GM23338 (cell line): ENCODE data around the gene IL18R1. TPM values are rescaled to one million over a fixed set of nuclear protein-coding genes. Genes with fewer than 3 reads are reported as not detected.

Experiments
- CREB1 ChIP-seq: fragments of 250-450 bp; sonication (Bioruptor Pico); IDR thresholded peaks from 2 replicates; pipeline ENCODE4 v1.5.0; 2020; ENCODE audit warnings: low read depth, mild to moderate bottlenecking, moderate library complexity
- NANOG ChIP-seq: IDR thresholded peaks from 2 replicates; pipeline ENCODE4 v1.6.1; 2016; ENCODE audit warnings: antibody characterized with exemption, borderline replicate concordance
- POLR2AphosphoS5 ChIP-seq: IDR thresholded peaks from 2 replicates; pipeline ENCODE4 v1.6.1; 2016; ENCODE audit warnings: antibody characterized with exemption, low read depth
- REST ChIP-seq: IDR thresholded peaks from one replicate; pipeline ENCODE4 v1.6.1; 2018; ENCODE audit warnings: antibody characterized with exemption; ENCODE audit not compliant: unreplicated experiment
- STAT1 ChIP-seq: IDR thresholded peaks from one replicate; pipeline ENCODE4 v1.6.1; 2016; ENCODE audit warnings: antibody characterized with exemption; ENCODE audit not compliant: unreplicated experiment
- ZNF462 ChIP-seq: fragments of 250-450 bp; sonication (Bioruptor Pico); IDR thresholded peaks from 2 replicates; pipeline ENCODE4 v1.5.0; 2020; ENCODE audit warnings: mild to moderate bottlenecking, moderate library complexity
- polyA plus RNA-seq: library from polyadenylated mRNA; unstranded; fragments of >200 nt; fragmentation: Nextera tagmentation; extraction: Ambion mirVana; gene quantifications from 2 replicates; pipeline ENCODE4 v1.2.1, GENCODE V29; 2016
- total RNA-seq: library from RNA; depleted of rRNA; stranded (reverse); fragments of >200 nt; shearing (Covaris generic); gene quantifications from 2 replicates; pipeline ENCODE4 v1.2.3, GENCODE V29; 2014

Gene IL18R1
- total and polyA plus RNA-seq, 2 experiments from 2014 or later = 0.17 to 0.39 TPM

DNA sequence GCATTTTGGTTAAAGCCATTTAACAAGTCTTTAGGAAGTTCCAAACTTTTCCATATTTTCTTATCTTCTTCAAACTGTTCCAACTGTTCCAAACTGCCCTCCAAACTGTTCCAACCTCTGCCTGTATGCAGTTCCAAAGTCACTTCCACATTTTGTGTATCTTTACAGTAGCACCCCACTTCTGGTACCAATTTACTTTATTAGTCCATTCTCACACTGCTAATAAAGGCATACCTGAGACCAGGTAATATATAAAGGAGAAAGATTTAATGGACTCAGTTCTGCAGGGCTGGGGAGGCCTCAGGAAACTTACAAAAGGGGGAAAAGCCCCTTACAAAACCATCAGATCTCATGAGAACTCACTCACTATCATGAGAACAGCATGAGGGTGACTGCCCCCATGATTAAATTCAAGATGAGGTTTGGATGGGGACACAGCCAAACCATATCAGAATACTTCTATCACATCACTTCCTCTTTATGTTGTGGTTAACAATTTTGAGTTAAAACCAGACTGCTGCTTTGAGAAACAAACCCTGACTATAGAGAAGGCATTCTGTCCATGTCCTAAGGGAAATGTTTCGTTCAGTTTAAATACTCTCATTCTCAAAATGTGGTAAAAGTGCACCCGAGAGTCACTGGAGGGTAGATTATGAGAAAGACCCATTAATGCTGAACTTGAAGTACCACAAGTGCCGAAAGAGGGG is 11.0 kb downstream of the IL18R1 start (continued):
- TF ChIP-seq ZNF462 (CRISPR knock-in tag) (no peak), NANOG (no peak), POLR2AphosphoS5 (no peak), STAT1 (no peak), CREB1 (CRISPR knock-in tag) (no peak), REST (no peak)
